WTC11 (cell line): Measurements from ENCODE around the gene AUH. TPM values are rescaled to one million over a fixed set of nuclear protein-coding genes. Genes with fewer than 3 reads are reported as not detected.

Experiments
- ATAC-seq: fragments of 200-7000 bp; cut with Tn5 transposase; 2 replicates; pipeline ENCODE4 v1.10.0; 2021; ENCODE audit warnings: mild to moderate bottlenecking, moderate library complexity
- CTCF ChIA-PET: fragments of 300-600 bp; sonication (Branson Sonifier 250); formaldehyde crosslinking; loops from one replicate; lab custom pipeline; 2021; ENCODE audit warnings: antibody characterized with exemption; lab: Charles Lee
- POLR2A ChIA-PET: fragments of 350-600 bp; sonication (Branson Sonifier 250); formaldehyde crosslinking; loops from one replicate; lab custom pipeline; 2021; ENCODE audit warnings: antibody characterized with exemption; lab: Charles Lee
- DNase-seq: peaks from one replicate; pipeline ENCODE4 v3.0.0; 2021; ENCODE audit warnings: low spot score
- H3K27ac Mint-ChIP-seq: 2 replicates; pipeline ENCODE4 v1.8.0; 2021; ENCODE audit warnings: mixed read lengths
- H3K27me3 Mint-ChIP-seq: 2 replicates; pipeline ENCODE4 v1.8.0; 2021; ENCODE audit warnings: low read depth, mild to moderate bottlenecking, moderate library complexity, mixed read lengths
- H3K36me3 Mint-ChIP-seq: 2 replicates; pipeline ENCODE4 v1.8.0; 2021; ENCODE audit warnings: mixed read lengths
- H3K4me1 Mint-ChIP-seq: 2 replicates; pipeline ENCODE4 v1.8.0; 2022; ENCODE audit warnings: mixed read lengths
- H3K4me3 Mint-ChIP-seq: 2 replicates; pipeline ENCODE4 v1.8.0; 2021; ENCODE audit warnings: mild to moderate bottlenecking, moderate library complexity, mixed read lengths
- H3K9me3 Mint-ChIP-seq: 2 replicates; pipeline ENCODE4 v1.8.0; 2021; ENCODE audit warnings: mixed read lengths
- CBFB ChIP-seq: sonication (generic); formaldehyde crosslinking; IDR thresholded peaks from 2 replicates; pipeline ENCODE4 v1.8.1; 2022; ENCODE audit warnings: mild to moderate bottlenecking, low read depth, missing genetic modification reagents
- CREB1 ChIP-seq: sonication (generic); formaldehyde crosslinking; IDR thresholded peaks from 2 replicates; pipeline ENCODE4 v1.8.0; 2023; ENCODE audit warnings: mild to moderate bottlenecking, missing genetic modification reagents
- ETV6 ChIP-seq: sonication (generic); formaldehyde crosslinking; IDR thresholded peaks from 2 replicates; pipeline ENCODE4 v1.8.1; 2022; ENCODE audit warnings: mild to moderate bottlenecking, missing genetic modification reagents
- JUN ChIP-seq: sonication (generic); formaldehyde crosslinking; IDR thresholded peaks from 2 replicates; pipeline ENCODE4 v1.8.0; 2023; ENCODE audit warnings: mild to moderate bottlenecking, missing genetic modification reagents
- OVOL2 ChIP-seq: fragments of 250-450 bp; sonication (Bioruptor Pico); IDR thresholded peaks from 2 replicates; pipeline ENCODE4 v1.9.0; 2021; ENCODE audit warnings: mild to moderate bottlenecking, borderline replicate concordance
- RELA ChIP-seq: sonication (generic); formaldehyde crosslinking; IDR thresholded peaks from 2 replicates; pipeline ENCODE4 v1.8.1; 2022; ENCODE audit warnings: missing genetic modification reagents, mild to moderate bottlenecking, borderline replicate concordance
- SP1 ChIP-seq: sonication (generic); formaldehyde crosslinking; conservative IDR thresholded peaks from 2 replicates; pipeline ENCODE4 v1.8.1; 2022; ENCODE audit warnings: missing genetic modification reagents
- TEAD4 ChIP-seq: sonication (generic); formaldehyde crosslinking; IDR thresholded peaks from 2 replicates; pipeline ENCODE4 v1.8.0; 2022; ENCODE audit warnings: mild to moderate bottlenecking, missing genetic modification reagents
- ZBTB21 ChIP-seq: sonication (generic); formaldehyde crosslinking; IDR thresholded peaks from 2 replicates; pipeline ENCODE4 v1.8.1; 2023; ENCODE audit warnings: mild to moderate bottlenecking, missing genetic modification reagents, borderline replicate concordance
- ZNF121 ChIP-seq: sonication (generic); formaldehyde crosslinking; IDR thresholded peaks from 2 replicates; pipeline ENCODE4 v1.8.0; 2023; ENCODE audit warnings: missing genetic modification reagents
- ZNF138 ChIP-seq: sonication (generic); formaldehyde crosslinking; conservative IDR thresholded peaks from 2 replicates; pipeline ENCODE4 v1.8.1; 2022; ENCODE audit warnings: mild to moderate bottlenecking, moderate library complexity, missing genetic modification reagents
- ZNF232 ChIP-seq: sonication (generic); formaldehyde crosslinking; IDR thresholded peaks from 2 replicates; pipeline ENCODE4 v1.8.0; 2022; ENCODE audit warnings: mild to moderate bottlenecking, missing genetic modification reagents
- ZNF317 ChIP-seq: sonication (generic); formaldehyde crosslinking; IDR thresholded peaks from 2 replicates; pipeline ENCODE4 v1.8.1; 2023; ENCODE audit warnings: low read depth, mild to moderate bottlenecking, moderate library complexity, missing genetic modification reagents, borderline replicate concordance
- ZNF423 ChIP-seq: fragments of 250-450 bp; sonication (Bioruptor Pico); IDR thresholded peaks from 2 replicates; pipeline ENCODE4 v2.1.2; 2022; ENCODE audit warnings: mild to moderate bottlenecking, moderate library complexity
- ZNF671 ChIP-seq: fragments of 250-450 bp; sonication (Bioruptor Pico); IDR thresholded peaks from 2 replicates; pipeline ENCODE4 v1.8.0; 2021; ENCODE audit warnings: mild to moderate bottlenecking
- total RNA-seq: library from RNA; stranded (reverse); gene quantifications from 3 replicates; pipeline ENCODE4 v1.2.3, GENCODE V29; 2021
- TF ChIP-seq, protein P1 (sequence below): sonication (generic); formaldehyde crosslinking; IDR thresholded peaks from 2 replicates; pipeline ENCODE4 v1.8.1; 2023; ENCODE audit warnings: mild to moderate bottlenecking, missing genetic modification reagents, borderline replicate concordance
- TF ChIP-seq, protein P2 (sequence below): fragments of 250-450 bp; sonication (Bioruptor Pico); conservative IDR thresholded peaks from 2 replicates; pipeline ENCODE4 v1.9.0; 2021; ENCODE audit warnings: mild to moderate bottlenecking
- TF ChIP-seq, protein P3 (sequence below): sonication (generic); formaldehyde crosslinking; IDR thresholded peaks from 2 replicates; pipeline ENCODE4 v1.8.0; 2022; ENCODE audit warnings: mild to moderate bottlenecking, missing genetic modification reagents
- TF ChIP-seq, protein P4 (sequence below): fragments of 250-450 bp; sonication (Bioruptor Pico); IDR thresholded peaks from 2 replicates; pipeline ENCODE4 v1.9.0; 2021; ENCODE audit warnings: mild to moderate bottlenecking
- TF ChIP-seq, protein P5 (sequence below): sonication (generic); formaldehyde crosslinking; IDR thresholded peaks from 2 replicates; pipeline ENCODE4 v1.8.0; 2022; ENCODE audit warnings: mild to moderate bottlenecking, missing genetic modification reagents
- TF ChIP-seq, protein P6 (sequence below): fragments of 250-450 bp; sonication (Bioruptor Pico); IDR thresholded peaks from 2 replicates; pipeline ENCODE4 v1.9.0; 2021; ENCODE audit warnings: mild to moderate bottlenecking

AUH gene
- total RNA-seq, 1 experiment from 2014 or later, result 30.4 TPM

DNA sequence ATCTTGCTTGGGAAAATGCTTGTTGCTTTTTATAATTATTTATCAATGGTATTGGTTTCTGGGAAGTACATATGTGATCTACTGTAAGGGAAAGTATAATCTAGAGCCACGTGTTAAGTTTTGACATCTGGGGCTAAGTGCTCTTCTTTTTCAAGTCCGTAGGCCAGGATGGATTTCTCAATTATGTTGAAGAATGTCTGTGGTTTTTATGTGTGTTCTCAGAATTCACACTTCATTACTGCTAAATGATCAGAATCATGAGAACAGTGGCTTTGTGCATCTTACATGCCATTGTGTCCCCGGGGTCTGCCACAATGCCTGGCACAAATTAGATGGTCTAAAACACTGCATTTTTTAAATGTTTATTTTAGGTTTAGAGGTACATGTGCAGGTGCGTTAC, 14.5 kb upstream of the AUH start:
- Mint-ChIP-seq H3K9me3 (peaks cover 22% of the 10 kb centered on the region), H3K27me3 (no peaks in the 10 kb centered on the region; the same call in 1 of the 2 replicates), H3K4me1 (0 out of 2 replicates have a peak, but pooled peaks cover 6% of the 10 kb centered on the region), H3K36me3 (peaks cover 4% of the 10 kb centered on the region), H3K27ac (no peak overlapping the region), H3K4me3 (no peak overlapping the region)
- no peak for DNase-seq
- TF ChIP-seq ZNF138 (no peak), ZNF121 (no peak)
- ChIA-PET POLR2A (no interaction called here), CTCF (no interaction called here)
- ATAC-seq, result no peak

DNA sequence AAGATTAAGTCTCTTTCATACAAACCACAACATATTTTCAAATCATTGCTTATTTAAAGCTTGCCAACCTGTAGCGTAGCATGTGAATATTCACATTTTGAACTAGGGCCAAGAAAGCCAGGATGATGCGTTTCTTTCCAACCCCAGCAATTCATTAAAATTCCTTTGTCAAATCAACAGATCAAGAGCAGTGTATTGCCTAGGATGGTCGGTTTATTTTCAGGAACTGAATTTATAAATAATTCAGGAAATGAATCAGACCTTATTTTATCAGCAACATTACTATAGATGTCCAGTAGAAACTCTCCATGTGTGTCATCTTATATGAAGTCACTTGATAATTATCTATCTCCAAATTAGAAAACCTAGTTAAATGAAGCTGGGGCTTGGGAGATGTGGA, 13.2 kb upstream of the AUH start:
- peaks cover 4% of the 10 kb centered on the region for H3K36me3 Mint-ChIP-seq
- TF ChIP-seq ZNF317 (CRISPR knock-in tag) (no peak), TEAD4 (CRISPR knock-in tag) (no peak), ZNF671 (CRISPR knock-in tag) (no peak), RELA (CRISPR knock-in tag) (no peak), CBFB (no peak)
- ChIA-PET POLR2A (no interaction called here), CTCF (no interaction called here)
- no peaks in the 10 kb centered on the region; the same call in 1 of the 2 replicates for H3K27me3 Mint-ChIP-seq
- DNase-seq (no peak), ATAC-seq (no peak)
- no peak overlapping the region for H3K27ac Mint-ChIP-seq
- H3K4me3 Mint-ChIP-seq, result no peak overlapping the region
- H3K9me3 Mint-ChIP-seq, result peaks cover 22% of the 10 kb centered on the region
- H3K4me1 Mint-ChIP-seq, result 0 out of 2 replicates have a peak, but pooled peaks cover 6% of the 10 kb centered on the region

DNA sequence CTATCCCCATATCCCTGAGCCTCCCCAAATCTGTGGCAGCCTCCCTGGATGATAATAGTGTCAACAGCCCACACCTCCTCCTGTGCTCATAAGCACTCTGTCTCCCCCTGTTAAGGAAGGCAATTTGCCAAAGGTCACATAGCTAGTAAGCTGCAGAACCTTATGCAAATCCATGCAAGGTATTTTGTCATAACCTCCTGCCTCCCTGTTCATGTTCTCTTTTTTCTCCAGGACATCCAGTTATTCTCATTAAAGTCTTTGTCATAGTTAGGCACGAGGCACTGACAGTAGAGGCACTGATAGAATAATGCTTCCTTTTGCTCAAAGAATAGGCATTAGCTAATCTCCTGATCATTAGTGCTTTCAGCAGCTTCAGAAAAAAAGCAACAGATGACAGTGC, 10.2 kb upstream of the AUH start:
- ChIA-PET CTCF (interaction anchor here (0.6 to 0.7 kb wide), 2 partner anchors 92 to 457 kb away, joined by 3 to 4 read pairs; no protein-coding TSS in a partner anchor), POLR2A (no interaction called here)
- Mint-ChIP-seq H3K4me3 (no peak overlapping the region), H3K36me3 (no peaks in the 10 kb centered on the region), H3K4me1 (0 out of 2 replicates have a peak, but pooled peaks cover 6% of the 10 kb centered on the region), H3K27me3 (no peaks in the 10 kb centered on the region), H3K9me3 (peaks cover 22% of the 10 kb centered on the region), H3K27ac (no peak overlapping the region)
- TF ChIP-seq CREB1 (CRISPR knock-in tag) (no peak), ZNF232 (no peak), JUN (CRISPR knock-in tag) (no peak), ZNF423 (CRISPR knock-in tag) (no peak), OVOL2 (CRISPR knock-in tag) (no peak), ZBTB21 (no peak), ETV6 (no peak), SP1 (CRISPR knock-in tag) (no peak)
- TF ChIP-seq, protein P1, sequence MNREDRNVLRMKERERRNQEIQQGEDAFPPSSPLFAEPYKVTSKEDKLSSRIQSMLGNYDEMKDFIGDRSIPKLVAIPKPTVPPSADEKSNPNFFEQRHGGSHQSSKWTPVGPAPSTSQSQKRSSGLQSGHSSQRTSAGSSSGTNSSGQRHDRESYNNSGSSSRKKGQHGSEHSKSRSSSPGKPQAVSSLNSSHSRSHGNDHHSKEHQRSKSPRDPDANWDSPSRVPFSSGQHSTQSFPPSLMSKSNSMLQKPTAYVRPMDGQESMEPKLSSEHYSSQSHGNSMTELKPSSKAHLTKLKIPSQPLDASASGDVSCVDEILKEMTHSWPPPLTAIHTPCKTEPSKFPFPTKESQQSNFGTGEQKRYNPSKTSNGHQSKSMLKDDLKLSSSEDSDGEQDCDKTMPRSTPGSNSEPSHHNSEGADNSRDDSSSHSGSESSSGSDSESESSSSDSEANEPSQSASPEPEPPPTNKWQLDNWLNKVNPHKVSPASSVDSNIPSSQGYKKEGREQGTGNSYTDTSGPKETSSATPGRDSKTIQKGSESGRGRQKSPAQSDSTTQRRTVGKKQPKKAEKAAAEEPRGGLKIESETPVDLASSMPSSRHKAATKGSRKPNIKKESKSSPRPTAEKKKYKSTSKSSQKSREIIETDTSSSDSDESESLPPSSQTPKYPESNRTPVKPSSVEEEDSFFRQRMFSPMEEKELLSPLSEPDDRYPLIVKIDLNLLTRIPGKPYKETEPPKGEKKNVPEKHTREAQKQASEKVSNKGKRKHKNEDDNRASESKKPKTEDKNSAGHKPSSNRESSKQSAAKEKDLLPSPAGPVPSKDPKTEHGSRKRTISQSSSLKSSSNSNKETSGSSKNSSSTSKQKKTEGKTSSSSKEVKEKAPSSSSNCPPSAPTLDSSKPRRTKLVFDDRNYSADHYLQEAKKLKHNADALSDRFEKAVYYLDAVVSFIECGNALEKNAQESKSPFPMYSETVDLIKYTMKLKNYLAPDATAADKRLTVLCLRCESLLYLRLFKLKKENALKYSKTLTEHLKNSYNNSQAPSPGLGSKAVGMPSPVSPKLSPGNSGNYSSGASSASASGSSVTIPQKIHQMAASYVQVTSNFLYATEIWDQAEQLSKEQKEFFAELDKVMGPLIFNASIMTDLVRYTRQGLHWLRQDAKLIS (CRISPR knock-in tag), result no peak
- TF ChIP-seq, protein P2, sequence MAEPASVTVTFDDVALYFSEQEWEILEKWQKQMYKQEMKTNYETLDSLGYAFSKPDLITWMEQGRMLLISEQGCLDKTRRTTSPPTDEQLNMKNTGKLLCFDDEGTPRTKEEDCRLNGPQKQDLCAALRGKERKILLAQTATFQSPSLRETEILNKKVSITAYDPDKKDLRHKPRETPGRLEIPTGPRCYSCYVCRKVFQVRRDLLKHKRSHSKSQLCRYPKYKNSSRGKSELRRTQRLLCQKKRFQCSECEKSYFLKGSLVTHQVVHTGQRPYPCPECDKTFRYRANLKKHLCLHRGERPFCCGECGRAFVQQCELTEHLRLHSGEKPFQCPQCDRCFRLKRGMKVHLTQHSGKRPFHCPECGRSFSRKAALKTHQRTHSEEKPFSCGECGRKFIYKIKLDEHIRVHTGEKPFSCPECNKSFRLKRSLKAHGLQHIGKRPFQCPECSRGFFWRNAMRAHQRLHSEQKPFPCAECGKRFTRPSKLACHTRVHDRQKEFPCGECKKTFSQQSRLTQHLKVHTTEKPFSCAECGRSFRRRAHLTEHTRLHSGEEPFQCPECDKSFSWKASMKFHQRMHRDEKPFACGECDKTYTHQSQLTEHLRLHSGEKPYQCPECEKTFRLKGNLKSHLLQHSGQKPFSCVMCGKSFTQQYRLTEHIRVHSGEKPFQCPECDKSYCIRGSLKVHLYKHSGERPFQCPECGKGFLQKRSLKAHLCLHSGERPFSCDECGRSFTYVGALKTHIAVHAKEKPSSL (CRISPR knock-in tag), result no peak
- TF ChIP-seq, protein P3, sequence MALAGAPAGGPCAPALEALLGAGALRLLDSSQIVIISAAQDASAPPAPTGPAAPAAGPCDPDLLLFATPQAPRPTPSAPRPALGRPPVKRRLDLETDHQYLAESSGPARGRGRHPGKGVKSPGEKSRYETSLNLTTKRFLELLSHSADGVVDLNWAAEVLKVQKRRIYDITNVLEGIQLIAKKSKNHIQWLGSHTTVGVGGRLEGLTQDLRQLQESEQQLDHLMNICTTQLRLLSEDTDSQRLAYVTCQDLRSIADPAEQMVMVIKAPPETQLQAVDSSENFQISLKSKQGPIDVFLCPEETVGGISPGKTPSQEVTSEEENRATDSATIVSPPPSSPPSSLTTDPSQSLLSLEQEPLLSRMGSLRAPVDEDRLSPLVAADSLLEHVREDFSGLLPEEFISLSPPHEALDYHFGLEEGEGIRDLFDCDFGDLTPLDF, result no peak
- TF ChIP-seq, protein P4, sequence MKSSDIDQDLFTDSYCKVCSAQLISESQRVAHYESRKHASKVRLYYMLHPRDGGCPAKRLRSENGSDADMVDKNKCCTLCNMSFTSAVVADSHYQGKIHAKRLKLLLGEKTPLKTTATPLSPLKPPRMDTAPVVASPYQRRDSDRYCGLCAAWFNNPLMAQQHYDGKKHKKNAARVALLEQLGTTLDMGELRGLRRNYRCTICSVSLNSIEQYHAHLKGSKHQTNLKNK (CRISPR knock-in tag), result no peak
- TF ChIP-seq, protein P5, sequence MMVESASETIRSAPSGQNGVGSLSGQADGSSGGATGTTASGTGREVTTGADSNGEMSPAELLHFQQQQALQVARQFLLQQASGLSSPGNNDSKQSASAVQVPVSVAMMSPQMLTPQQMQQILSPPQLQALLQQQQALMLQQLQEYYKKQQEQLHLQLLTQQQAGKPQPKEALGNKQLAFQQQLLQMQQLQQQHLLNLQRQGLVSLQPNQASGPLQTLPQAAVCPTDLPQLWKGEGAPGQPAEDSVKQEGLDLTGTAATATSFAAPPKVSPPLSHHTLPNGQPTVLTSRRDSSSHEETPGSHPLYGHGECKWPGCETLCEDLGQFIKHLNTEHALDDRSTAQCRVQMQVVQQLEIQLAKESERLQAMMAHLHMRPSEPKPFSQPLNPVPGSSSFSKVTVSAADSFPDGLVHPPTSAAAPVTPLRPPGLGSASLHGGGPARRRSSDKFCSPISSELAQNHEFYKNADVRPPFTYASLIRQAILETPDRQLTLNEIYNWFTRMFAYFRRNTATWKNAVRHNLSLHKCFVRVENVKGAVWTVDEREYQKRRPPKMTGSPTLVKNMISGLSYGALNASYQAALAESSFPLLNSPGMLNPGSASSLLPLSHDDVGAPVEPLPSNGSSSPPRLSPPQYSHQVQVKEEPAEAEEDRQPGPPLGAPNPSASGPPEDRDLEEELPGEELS (CRISPR knock-in tag), result no peak
- TF ChIP-seq, protein P6, sequence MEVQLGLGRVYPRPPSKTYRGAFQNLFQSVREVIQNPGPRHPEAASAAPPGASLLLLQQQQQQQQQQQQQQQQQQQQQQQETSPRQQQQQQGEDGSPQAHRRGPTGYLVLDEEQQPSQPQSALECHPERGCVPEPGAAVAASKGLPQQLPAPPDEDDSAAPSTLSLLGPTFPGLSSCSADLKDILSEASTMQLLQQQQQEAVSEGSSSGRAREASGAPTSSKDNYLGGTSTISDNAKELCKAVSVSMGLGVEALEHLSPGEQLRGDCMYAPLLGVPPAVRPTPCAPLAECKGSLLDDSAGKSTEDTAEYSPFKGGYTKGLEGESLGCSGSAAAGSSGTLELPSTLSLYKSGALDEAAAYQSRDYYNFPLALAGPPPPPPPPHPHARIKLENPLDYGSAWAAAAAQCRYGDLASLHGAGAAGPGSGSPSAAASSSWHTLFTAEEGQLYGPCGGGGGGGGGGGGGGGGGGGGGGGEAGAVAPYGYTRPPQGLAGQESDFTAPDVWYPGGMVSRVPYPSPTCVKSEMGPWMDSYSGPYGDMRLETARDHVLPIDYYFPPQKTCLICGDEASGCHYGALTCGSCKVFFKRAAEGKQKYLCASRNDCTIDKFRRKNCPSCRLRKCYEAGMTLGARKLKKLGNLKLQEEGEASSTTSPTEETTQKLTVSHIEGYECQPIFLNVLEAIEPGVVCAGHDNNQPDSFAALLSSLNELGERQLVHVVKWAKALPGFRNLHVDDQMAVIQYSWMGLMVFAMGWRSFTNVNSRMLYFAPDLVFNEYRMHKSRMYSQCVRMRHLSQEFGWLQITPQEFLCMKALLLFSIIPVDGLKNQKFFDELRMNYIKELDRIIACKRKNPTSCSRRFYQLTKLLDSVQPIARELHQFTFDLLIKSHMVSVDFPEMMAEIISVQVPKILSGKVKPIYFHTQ (CRISPR knock-in tag), result no peak
- no peak for ATAC-seq
- DNase-seq, result no peak
